GM10248 (cell line): Measurements from ENCODE around the gene PRKCB.
A peak's percentile ranks its signal among the peaks of the same experiment; 100 is the strongest.
"Not testable (repeated sequence)": the region's sequence is repeated elsewhere in the genome, so short reads cannot be mapped to it uniquely, and the experiment has no call there.

Experiments used
- CTCF ChIA-PET: fragments of 300-600 bp; sonication (Branson Sonifier 250); formaldehyde crosslinking; extraction: SDS; loops from one replicate; lab custom pipeline; 2021; ENCODE audit warnings: antibody characterized with exemption; lab: Yijun Ruan, JAX
- POLR2A ChIA-PET: fragments of 350-650 bp; sonication (Branson Sonifier 250); formaldehyde crosslinking; extraction: SDS; loops from one replicate; lab custom pipeline; 2020; ENCODE audit warnings: antibody characterized with exemption; lab: Yijun Ruan, JAX
- DNase-seq: peaks from one replicate; pipeline ENCODE4 v3.0.0; 2012; ENCODE audit errors: extremely low spot score
- CTCF ChIP-seq: IDR thresholded peaks from 2 replicates; pipeline ENCODE4 v1.5.1; 2012; ENCODE audit warnings: mild to moderate bottlenecking, low read depth; ENCODE audit errors: extremely low read depth, missing control alignments, control extremely low read depth

Gene PRKCB

GRCh38 chr16:23907457-23907902 is 71.7 kb downstream of the PRKCB start:
- TF ChIP-seq CTCF = no peak
- DNase-seq = no peak
- ChIA-PET CTCF (interaction anchor here (3.8 kb wide), 1 partner anchor 9 kb away, joined by 17 read pairs; no protein-coding TSS in a partner anchor), POLR2A (no interaction called here)

GRCh38 chr16:23907903-23908302 is 72.1 kb downstream of the PRKCB start:
- POLR2A ChIA-PET = no interaction called here
- no peak for TF ChIP-seq CTCF
- CTCF ChIA-PET = no interaction called here
- DNase-seq = no peak

GRCh38 chr16:23908790-23909189 is 73.0 kb downstream of the PRKCB start:
- ChIA-PET CTCF (interaction anchor here (1.2 kb wide), 1 partner anchor 25 kb away, joined by 3 read pairs; no protein-coding TSS in a partner anchor), POLR2A (no interaction called here)

GRCh38 chr16:23909792-23910418 is 74.1 kb downstream of the PRKCB start:
- no peak for DNase-seq
- POLR2A ChIA-PET = no interaction called here
- CTCF ChIA-PET = interaction anchor here (1.2 kb wide), 1 partner anchor 26 kb away, joined by 3 read pairs; no protein-coding TSS in a partner anchor
- TF ChIP-seq CTCF = no peak

More at GRCh38 chr16:23908790-23909189, 73.0 kb downstream of the PRKCB start:
- no peak for DNase-seq
- no peak for TF ChIP-seq CTCF

- no peak for DNase-seq
- CTCF ChIA-PET = interaction anchor here (1.5 to 5.4 kb wide), 5 partner anchors 10 to 95 kb away, joined by 3 to 26 read pairs (median 6); no protein-coding TSS in a partner anchor
- POLR2A ChIA-PET = no interaction called here
- no peak for TF ChIP-seq CTCF
Observed at GRCh38 chr16:23914946-23915530, 79.3 kb downstream of the PRKCB start.

GRCh38 chr16:23916552-23916951 is 80.8 kb downstream of the PRKCB start:
- DNase-seq, POLR2A ChIA-PET: not testable (repeated sequence)
- CTCF ChIA-PET = interaction anchor here (1.1 to 5.4 kb wide), 5 partner anchors 11 to 115 kb away, joined by 3 to 26 read pairs (median 4); no protein-coding TSS in a partner anchor

GRCh38 chr16:23917621-23918020 is 81.8 kb downstream of the PRKCB start:
- ChIA-PET CTCF (interaction anchor here (1.0 to 5.4 kb wide), 4 partner anchors 12 to 92 kb away, joined by 4 to 26 read pairs (median 10); no protein-coding TSS in a partner anchor), POLR2A (interaction anchor here (0.5 kb wide), 1 partner anchor 625 kb away, joined by 3 read pairs; no protein-coding TSS in a partner anchor)
- no peak for TF ChIP-seq CTCF
- DNase-seq = peak; percentile 44
